Osteocyte (in vitro differentiated cells): ENCODE measurements around the gene NOC2L. TPM values are rescaled to one million over a fixed set of nuclear protein-coding genes. Genes with fewer than 3 reads are reported as not detected.

ENCODE experiments used
- DNase-seq: peaks from one replicate; pipeline ENCODE4 v3.0.0; 2021; ENCODE audit warnings: mixed read lengths; ENCODE audit not compliant: unreplicated experiment; ENCODE audit errors: extremely low spot score
- H3K27ac Mint-ChIP-seq: one replicate; pipeline ENCODE4 v1.8.0; 2021; ENCODE audit warnings: mild to moderate bottlenecking, mixed read lengths; ENCODE audit not compliant: unreplicated experiment
- H3K27me3 Mint-ChIP-seq: one replicate; pipeline ENCODE4 v1.8.0; 2021; ENCODE audit warnings: mixed read lengths; ENCODE audit not compliant: unreplicated experiment
- H3K36me3 Mint-ChIP-seq: one replicate; pipeline ENCODE4 v1.8.0; 2021; ENCODE audit warnings: mixed read lengths; ENCODE audit not compliant: unreplicated experiment
- H3K4me1 Mint-ChIP-seq: one replicate; pipeline ENCODE4 v1.8.0; 2021; ENCODE audit warnings: mixed read lengths; ENCODE audit not compliant: unreplicated experiment
- H3K4me3 Mint-ChIP-seq: one replicate; pipeline ENCODE4 v1.8.0; 2021; ENCODE audit warnings: mild to moderate bottlenecking, moderate library complexity, mixed read lengths; ENCODE audit not compliant: unreplicated experiment
- H3K9me3 Mint-ChIP-seq: one replicate; pipeline ENCODE4 v1.8.0; 2021; ENCODE audit warnings: mixed read lengths; ENCODE audit not compliant: unreplicated experiment
- total RNA-seq: library from RNA; stranded (reverse); gene quantifications from 2 replicates; pipeline ENCODE4 v1.2.1, GENCODE V29; 2021
- TF ChIP-seq, protein P1 (sequence below): fragments of 200-600 bp; sonication (generic); IDR thresholded peaks from 2 replicates; pipeline ENCODE4 v1.5.0; 2021; ENCODE audit warnings: antibody characterized with exemption, mild to moderate bottlenecking, moderate library complexity

The NOC2L gene
- total RNA-seq, 1 donor from 2014 or later: 60.5 TPM

DNA sequence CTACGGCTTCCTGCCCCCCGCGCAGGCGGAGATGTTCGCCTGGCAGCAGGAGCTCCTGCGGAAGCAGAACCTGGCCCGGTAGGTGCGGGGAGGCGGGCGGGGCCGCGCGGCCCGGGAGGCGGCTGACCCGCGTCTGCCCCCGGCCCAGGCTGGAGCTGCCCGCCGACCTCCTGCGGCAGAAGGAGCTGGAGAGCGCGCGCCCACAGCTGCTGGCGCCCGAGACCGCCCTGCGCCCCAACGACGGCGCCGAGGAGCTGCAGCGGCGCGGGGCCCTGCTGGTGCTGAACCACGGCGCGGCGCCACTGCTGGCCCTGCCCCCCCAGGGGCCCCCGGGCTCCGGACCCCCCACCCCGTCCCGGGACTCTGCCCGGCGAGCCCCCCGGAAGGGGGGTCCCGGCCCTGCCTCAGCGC, 16.6 kb downstream of the NOC2L start:
- no peaks in the 10 kb centered on the region for H3K27me3 Mint-ChIP-seq

DNA sequence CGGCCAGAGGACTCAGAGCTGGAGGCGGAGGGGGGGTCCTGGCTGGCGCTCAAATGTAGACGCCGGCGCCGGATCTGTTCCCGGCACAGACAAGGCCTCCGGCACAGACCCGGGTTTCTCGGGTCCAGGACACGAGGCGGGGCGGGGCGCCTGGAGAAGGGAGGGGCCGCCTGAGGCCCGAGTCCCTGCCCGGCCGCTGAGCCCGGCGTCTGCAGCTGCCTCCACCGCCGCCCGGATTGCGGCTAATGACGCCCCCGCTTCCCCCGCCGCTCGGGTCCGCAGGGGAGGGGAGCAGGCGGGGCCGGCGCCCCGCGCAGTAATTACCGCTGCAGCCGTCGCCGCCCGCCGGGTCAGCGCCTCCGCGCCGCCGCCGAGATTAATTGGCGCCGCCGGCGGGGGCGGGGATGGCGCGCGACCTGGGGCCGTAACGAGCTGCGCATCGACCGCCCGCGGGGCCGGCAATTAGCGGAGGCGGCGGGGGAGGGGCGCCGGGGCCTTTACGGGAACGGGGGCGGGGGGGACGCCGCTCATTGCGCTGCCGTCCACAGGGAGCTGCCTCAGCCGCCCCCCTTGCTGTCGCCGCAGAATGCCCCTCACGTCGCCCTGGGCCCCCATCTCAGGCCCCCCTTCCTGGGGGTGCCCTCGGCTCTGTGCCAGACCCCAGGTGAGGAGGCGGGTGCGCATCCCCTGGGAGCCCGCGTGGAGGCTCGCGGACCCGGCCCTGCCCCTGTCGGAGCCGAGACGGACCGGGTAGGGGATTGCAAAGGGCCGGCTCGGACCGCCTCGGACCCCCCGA, 17.3 kb downstream of the NOC2L start:
- peak overlapping the region; percentile 88 for H3K27ac Mint-ChIP-seq
- peak overlapping the region; percentile 64 for H3K4me3 Mint-ChIP-seq
- H3K4me1 Mint-ChIP-seq: peaks cover 55% of the 10 kb centered on the region
- peaks cover 8% of the 10 kb centered on the region for H3K36me3 Mint-ChIP-seq
- peak; percentile 96 for DNase-seq
- H3K27me3 Mint-ChIP-seq: no peaks in the 10 kb centered on the region
- H3K9me3 Mint-ChIP-seq: no peaks in the 10 kb centered on the region
- TF ChIP-seq, protein P1, sequence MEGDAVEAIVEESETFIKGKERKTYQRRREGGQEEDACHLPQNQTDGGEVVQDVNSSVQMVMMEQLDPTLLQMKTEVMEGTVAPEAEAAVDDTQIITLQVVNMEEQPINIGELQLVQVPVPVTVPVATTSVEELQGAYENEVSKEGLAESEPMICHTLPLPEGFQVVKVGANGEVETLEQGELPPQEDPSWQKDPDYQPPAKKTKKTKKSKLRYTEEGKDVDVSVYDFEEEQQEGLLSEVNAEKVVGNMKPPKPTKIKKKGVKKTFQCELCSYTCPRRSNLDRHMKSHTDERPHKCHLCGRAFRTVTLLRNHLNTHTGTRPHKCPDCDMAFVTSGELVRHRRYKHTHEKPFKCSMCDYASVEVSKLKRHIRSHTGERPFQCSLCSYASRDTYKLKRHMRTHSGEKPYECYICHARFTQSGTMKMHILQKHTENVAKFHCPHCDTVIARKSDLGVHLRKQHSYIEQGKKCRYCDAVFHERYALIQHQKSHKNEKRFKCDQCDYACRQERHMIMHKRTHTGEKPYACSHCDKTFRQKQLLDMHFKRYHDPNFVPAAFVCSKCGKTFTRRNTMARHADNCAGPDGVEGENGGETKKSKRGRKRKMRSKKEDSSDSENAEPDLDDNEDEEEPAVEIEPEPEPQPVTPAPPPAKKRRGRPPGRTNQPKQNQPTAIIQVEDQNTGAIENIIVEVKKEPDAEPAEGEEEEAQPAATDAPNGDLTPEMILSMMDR: no peak

More for the DNA sequence above, 16.6 kb downstream of the NOC2L start:
- Mint-ChIP-seq H3K9me3 (no peaks in the 10 kb centered on the region), H3K4me1 (peaks cover 55% of the 10 kb centered on the region), H3K27ac (no peak overlapping the region), H3K36me3 (peaks cover 12% of the 10 kb centered on the region), H3K4me3 (no peak overlapping the region)
- no peak for DNase-seq
- TF ChIP-seq, protein P1: no peak

DNA sequence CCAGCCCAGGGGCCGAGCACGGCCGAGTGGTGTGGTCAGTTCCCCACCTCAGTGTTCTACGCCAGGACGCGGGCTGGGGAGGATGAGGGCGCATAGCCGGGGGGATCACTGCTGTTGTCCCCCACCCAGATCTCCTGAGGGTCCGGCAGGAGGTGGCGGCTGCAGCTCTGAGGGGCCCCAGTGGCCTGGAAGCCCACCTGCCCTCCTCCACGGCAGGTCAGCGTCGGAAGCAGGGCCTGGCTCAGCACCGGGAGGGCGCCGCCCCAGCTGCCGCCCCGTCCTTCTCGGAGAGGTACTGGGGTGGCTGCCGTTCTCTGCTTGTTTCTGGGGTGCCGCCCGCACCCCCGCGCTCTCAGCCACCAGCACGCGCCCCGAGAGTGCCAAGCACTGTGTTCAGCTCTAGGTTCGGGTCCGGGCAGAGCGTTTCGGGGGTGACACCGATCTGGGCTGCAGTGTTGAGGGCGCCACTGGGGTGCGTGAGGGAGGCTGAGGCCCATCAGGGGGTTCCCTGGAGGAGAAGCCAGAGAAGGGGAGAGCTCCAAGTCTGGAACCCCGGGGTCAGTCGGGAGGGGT, 18.0 kb downstream of the NOC2L start:
- H3K36me3 Mint-ChIP-seq: peaks cover 7% of the 10 kb centered on the region
- no peaks in the 10 kb centered on the region for H3K27me3 Mint-ChIP-seq
- peak overlapping the region; percentile 88 for H3K27ac Mint-ChIP-seq
- peaks cover 55% of the 10 kb centered on the region for H3K4me1 Mint-ChIP-seq
- no peak for DNase-seq
- TF ChIP-seq, protein P1: no peak
- peak overlapping the region; percentile 64 for H3K4me3 Mint-ChIP-seq
- no peaks in the 10 kb centered on the region for H3K9me3 Mint-ChIP-seq

DNA sequence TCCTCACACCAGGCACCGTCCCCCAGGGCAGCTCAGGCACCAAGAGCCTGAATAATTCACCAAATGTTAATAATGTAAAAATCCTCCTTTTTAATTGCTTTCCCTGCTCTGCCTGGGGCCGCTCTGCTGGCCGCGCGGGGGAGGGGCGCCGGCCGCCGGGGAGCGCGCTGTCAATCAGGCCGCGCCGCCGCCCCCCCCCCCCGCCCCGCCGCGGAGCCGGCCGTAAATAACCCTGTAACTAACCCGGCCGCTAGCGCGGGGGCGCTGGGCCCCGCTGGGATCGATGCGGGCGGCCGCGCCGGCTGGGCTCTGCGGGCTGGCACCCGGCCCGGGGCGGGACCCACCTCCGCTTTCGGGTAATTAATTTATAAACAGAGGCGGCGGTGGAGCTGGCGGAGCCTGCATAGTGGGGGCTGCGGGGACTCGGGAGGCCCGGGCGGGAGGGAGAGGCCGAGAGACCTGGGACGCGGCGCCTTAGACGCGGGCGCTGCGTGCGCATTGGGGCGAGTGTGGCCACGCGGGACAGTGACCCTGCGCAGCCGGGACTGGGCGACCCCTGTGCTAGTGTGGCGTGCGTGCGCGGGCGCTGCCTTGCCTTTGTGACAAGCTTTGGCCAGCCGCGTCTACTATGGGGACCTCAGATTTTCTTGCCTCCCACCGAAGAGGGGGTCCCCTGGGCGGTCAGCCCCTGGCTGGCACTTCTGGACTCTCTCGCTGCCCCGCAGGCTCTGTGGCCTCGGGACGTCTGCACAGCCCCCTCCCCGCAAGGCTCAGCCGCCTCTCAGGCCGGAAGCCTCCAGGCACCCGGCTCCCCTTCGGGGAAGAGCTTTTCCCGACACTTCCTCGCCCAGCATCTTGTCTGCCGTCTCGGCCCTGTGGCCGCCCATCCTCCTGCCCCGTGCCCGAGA, 18.7 kb downstream of the NOC2L start:
- H3K9me3 Mint-ChIP-seq: no peaks in the 10 kb centered on the region
- TF ChIP-seq, protein P1: peak; percentile 25
- peak overlapping the region; percentile 64 for H3K4me3 Mint-ChIP-seq
- peak overlapping the region; percentile 78 for H3K27ac Mint-ChIP-seq
- H3K4me1 Mint-ChIP-seq: peaks cover 51% of the 10 kb centered on the region
- H3K36me3 Mint-ChIP-seq: no peaks in the 10 kb centered on the region
- DNase-seq: peak; percentile 91
- no peaks in the 10 kb centered on the region for H3K27me3 Mint-ChIP-seq
